Ascending aorta (tissue), 2 donors: ENCODE data around the gene PTS. TPM values are rescaled to one million over a fixed set of nuclear protein-coding genes. Genes with fewer than 3 reads are reported as not detected.

Source experiments
- DNase-seq, 2 donors: peaks; one replicate each; pipeline ENCODE4 v3.0.0-alpha.2; 2019; ENCODE audit warnings: low spot score in 2 of 2
- H3K27ac ChIP-seq, 2 donors: fragments of 200-600 bp; sonication (generic); one replicate each; pipeline ENCODE4 v1.5.1; 2016 to 2017; ENCODE audit warnings: mild to moderate bottlenecking in 1 of 2
- H3K27me3 ChIP-seq: fragments of 200-600 bp; sonication (generic); one replicate; pipeline ENCODE4 v1.5.1; 2017
- H3K36me3 ChIP-seq, 2 donors: fragments of 200-600 bp; sonication (generic); one replicate each; pipeline ENCODE4 v1.5.1; 2016
- H3K4me1 ChIP-seq, 2 donors: fragments of 200-600 bp; sonication (generic); one replicate each; pipeline ENCODE4 v1.5.1; 2016 to 2017; ENCODE audit warnings: mild to moderate bottlenecking in 1 of 2
- H3K4me3 ChIP-seq, 2 donors: fragments of 200-600 bp; sonication (generic); one replicate each; pipeline ENCODE4 v1.5.1; 2016 to 2017; ENCODE audit warnings: mild to moderate bottlenecking in 1 of 2
- H3K9me3 ChIP-seq, 2 donors: fragments of 200-600 bp; sonication (generic); one replicate each; pipeline ENCODE4 v1.5.1; 2016
- intact Hi-C: fragments of 100-400 bp; cut with DNase I; formaldehyde crosslinking; loops from one replicate; pipeline ENCODE4 v1.15.1; 2023
- total RNA-seq: library from RNA; depleted of rRNA; stranded (reverse); fragments of >200 nt; gene quantifications from one replicate; pipeline ENCODE4 v1.1.0, GENCODE V29; 2016
- TF ChIP-seq, protein P1 (sequence below), 3 experiments: fragments of 200-600 bp in 2 of 3; fragments of 450-650 bp in 1 of 3; sonication (generic) in 2 of 3; IDR thresholded peaks; one replicate each; pipeline ENCODE4 v1.5.1; 2016 to 2019; ENCODE audit warnings: antibody characterized with exemption in 3 of 3, mild to moderate bottlenecking in 1 of 3, moderate library complexity in 1 of 3

Gene PTS
- total RNA-seq, 1 donor from 2014 or later = 13.5 TPM

- Histone ChIP-seq H3K27ac (no peak overlapping the region), H3K4me3 (no peak overlapping the region), H3K36me3 (no peaks in the 10 kb centered on the region), H3K27me3 (no peaks in the 10 kb centered on the region), H3K9me3 (no peaks in the 10 kb centered on the region), H3K4me1 (no peaks in the 10 kb centered on the region)
- intact Hi-C loops = no loop called here
- TF ChIP-seq, protein P1, sequence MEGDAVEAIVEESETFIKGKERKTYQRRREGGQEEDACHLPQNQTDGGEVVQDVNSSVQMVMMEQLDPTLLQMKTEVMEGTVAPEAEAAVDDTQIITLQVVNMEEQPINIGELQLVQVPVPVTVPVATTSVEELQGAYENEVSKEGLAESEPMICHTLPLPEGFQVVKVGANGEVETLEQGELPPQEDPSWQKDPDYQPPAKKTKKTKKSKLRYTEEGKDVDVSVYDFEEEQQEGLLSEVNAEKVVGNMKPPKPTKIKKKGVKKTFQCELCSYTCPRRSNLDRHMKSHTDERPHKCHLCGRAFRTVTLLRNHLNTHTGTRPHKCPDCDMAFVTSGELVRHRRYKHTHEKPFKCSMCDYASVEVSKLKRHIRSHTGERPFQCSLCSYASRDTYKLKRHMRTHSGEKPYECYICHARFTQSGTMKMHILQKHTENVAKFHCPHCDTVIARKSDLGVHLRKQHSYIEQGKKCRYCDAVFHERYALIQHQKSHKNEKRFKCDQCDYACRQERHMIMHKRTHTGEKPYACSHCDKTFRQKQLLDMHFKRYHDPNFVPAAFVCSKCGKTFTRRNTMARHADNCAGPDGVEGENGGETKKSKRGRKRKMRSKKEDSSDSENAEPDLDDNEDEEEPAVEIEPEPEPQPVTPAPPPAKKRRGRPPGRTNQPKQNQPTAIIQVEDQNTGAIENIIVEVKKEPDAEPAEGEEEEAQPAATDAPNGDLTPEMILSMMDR (IDR thresholded peaks at IDR 0.05) = no peak
- DNase-seq = no peak
Measured at GRCh38 chr11:112249871-112250610, 23.8 kb downstream of the PTS start.

- DNase-seq = no peak
- no peaks in the 10 kb centered on the region for H3K9me3 ChIP-seq
- no peaks in the 10 kb centered on the region for H3K27me3 ChIP-seq
- intact Hi-C loops = no loop called here
- H3K4me3 ChIP-seq = no peak overlapping the region
- H3K27ac ChIP-seq = no peak overlapping the region
- H3K36me3 ChIP-seq = no peaks in the 10 kb centered on the region
- no peaks in the 10 kb centered on the region for H3K4me1 ChIP-seq
- TF ChIP-seq, protein P1 (IDR thresholded peaks at IDR 0.05) = no peak
Measured at GRCh38 chr11:112253605-112254242, 27.5 kb downstream of the PTS start.

- TF ChIP-seq, protein P1 (IDR thresholded peaks at IDR 0.05) = no peak
- Histone ChIP-seq H3K4me3 (no peak overlapping the region), H3K4me1 (no peaks in the 10 kb centered on the region), H3K27me3 (no peaks in the 10 kb centered on the region), H3K36me3 (no peaks in the 10 kb centered on the region), H3K9me3 (no peaks in the 10 kb centered on the region), H3K27ac (no peak overlapping the region)
- no peak for DNase-seq
- intact Hi-C loops = no loop called here
Measured at GRCh38 chr11:112255067-112255720, 29.0 kb downstream of the PTS start.

DNA sequence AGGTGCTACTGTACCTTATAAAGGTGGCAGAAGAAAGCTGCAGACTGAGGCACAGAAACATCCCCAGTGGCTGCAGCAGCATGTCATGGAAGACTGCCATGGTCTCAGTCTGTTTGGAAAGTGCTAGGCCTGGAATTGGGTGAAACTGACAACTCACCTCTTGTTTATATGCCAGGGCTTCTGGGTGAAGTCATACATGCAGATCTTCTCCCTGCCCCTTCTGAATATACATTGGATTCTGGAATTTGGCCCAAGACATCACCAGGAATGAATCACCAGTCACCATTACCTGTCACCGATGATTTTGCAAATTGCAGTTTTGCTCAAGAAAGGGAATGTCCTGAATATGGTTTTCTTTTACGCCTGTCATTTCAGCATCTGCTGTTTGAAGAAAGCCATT lies 34.3 kb downstream of the PTS start, which contains the start of gene PLET1:
Gene PLET1 (minus strand): TSS at position 371 of the 400 bp plus-strand sequence. CDS start 271 bp downstream, at position 100.
- H3K36me3 ChIP-seq = no peaks in the 10 kb centered on the region
- no peak for DNase-seq
- no peaks in the 10 kb centered on the region for H3K9me3 ChIP-seq
- H3K4me1 ChIP-seq = no peaks in the 10 kb centered on the region
- intact Hi-C loops = no loop called here
- TF ChIP-seq, protein P1 (IDR thresholded peaks at IDR 0.05) = no peak
- H3K27ac ChIP-seq = no peak within 1 kb of the TSS
- no peaks in the 10 kb centered on the region for H3K27me3 ChIP-seq
- no peak within 1 kb of the TSS for H3K4me3 ChIP-seq

DNA sequence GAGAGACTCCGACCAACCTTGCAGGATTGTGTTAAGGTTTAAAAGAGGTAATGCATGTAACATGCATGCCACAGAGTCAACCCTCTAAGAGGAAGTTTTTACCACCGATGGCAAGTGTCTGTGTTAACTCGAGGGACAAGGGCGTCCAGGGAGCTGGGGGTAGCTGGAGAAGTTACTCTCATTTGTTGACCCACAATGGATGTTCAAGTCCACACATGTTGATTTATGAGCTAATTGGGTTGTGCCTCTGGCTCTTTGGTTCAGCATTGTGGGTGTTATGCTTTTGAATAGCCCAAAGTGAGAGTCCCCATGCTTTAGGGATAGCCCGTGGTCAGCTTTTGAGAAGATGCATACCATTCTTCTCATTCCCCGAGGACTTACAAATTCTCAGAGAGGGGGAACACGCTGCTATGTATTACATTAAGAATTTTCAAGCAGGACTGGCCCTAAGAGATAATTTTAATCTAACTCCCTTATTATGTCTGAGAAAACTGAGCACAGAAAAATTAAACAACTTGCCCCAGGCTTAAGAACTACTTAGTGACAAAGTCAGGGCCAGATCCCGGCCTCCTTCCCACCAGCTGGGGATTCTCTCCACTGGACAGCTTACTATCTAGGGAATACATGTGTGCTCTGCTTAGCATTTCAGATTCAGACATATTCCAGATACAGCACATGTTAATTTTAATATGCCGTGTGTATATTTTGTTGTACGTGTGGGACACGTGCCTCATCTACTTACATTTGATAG lies 39.6 kb downstream of the PTS start:
- intact Hi-C loops = no loop called here
- Histone ChIP-seq H3K36me3 (no peaks in the 10 kb centered on the region), H3K9me3 (no peaks in the 10 kb centered on the region), H3K4me3 (no peak overlapping the region), H3K4me1 (no peaks in the 10 kb centered on the region), H3K27me3 (no peaks in the 10 kb centered on the region), H3K27ac (no peak overlapping the region)
- DNase-seq = no peak
- TF ChIP-seq, protein P1 (IDR thresholded peaks at IDR 0.05) = no peak
